MG63 (cell line): ENCODE data around the gene CCDC157. TPM values are rescaled to one million over a fixed set of nuclear protein-coding genes. Genes with fewer than 3 reads are reported as not detected.
A peak's percentile ranks its signal among the peaks of the same experiment; 100 is the strongest.

Experiments
- DNase-seq: peaks from one replicate; pipeline ENCODE4 v3.0.0-alpha.2; 2020
- H3K27me3 ChIP-seq: fragments of 250-450 bp; sonication (Bioruptor Pico); 2 replicates; pipeline ENCODE4 v1.5.1; 2020; ENCODE audit warnings: mild to moderate bottlenecking, moderate library complexity
- H3K36me3 ChIP-seq: fragments of 250-450 bp; sonication (Bioruptor Pico); 2 replicates; pipeline ENCODE4 v1.5.1; 2020; ENCODE audit warnings: mild to moderate bottlenecking, moderate library complexity
- H3K4me3 ChIP-seq: fragments of 250-450 bp; sonication (Bioruptor Pico); 2 replicates; pipeline ENCODE4 v1.5.1; 2020; ENCODE audit warnings: mild to moderate bottlenecking, moderate library complexity
- H3K9me3 ChIP-seq: fragments of 250-450 bp; sonication (Bioruptor Pico); 2 replicates; pipeline ENCODE4 v1.5.1; 2020; ENCODE audit warnings: mild to moderate bottlenecking, moderate library complexity
- total RNA-seq: library from RNA; depleted of rRNA; stranded (reverse); fragments of >200 nt; shearing (Covaris generic); gene quantifications from 2 replicates; pipeline ENCODE4 v1.2.3, GENCODE V29; 2014; ENCODE audit warnings: low replicate concordance

CCDC157 gene
- total RNA-seq, 1 experiment from 2014 or later = 2.6 TPM

- peaks cover 92% of the 10 kb centered on the region for H3K36me3 ChIP-seq
- DNase-seq = no peak
- H3K4me3 ChIP-seq = no peak overlapping the region
- no peaks in the 10 kb centered on the region for H3K27me3 ChIP-seq
- no peaks in the 10 kb centered on the region for H3K9me3 ChIP-seq
Measured at GRCh38 chr22:30338802-30339201, 18.0 kb upstream of the CCDC157 start.

GRCh38 chr22:30340911-30341685 lies 15.7 kb upstream of the CCDC157 start:
- H3K27me3 ChIP-seq = no peaks in the 10 kb centered on the region
- H3K36me3 ChIP-seq = peaks cover 92% of the 10 kb centered on the region

GRCh38 chr22:30344447-30345200 lies 12.2 kb upstream of the CCDC157 start:
- H3K36me3 ChIP-seq = peaks cover 94% of the 10 kb centered on the region
- no peak for DNase-seq

More at GRCh38 chr22:30340911-30341685, 15.7 kb upstream of the CCDC157 start:
- Histone ChIP-seq H3K4me3 (no peak overlapping the region), H3K9me3 (no peaks in the 10 kb centered on the region)
- peak; percentile 37 for DNase-seq

GRCh38 chr22:30347255-30347892 lies 9.4 kb upstream of the CCDC157 start:
- H3K9me3 ChIP-seq = no peaks in the 10 kb centered on the region
- no peaks in the 10 kb centered on the region for H3K27me3 ChIP-seq
- DNase-seq = no peak
- H3K36me3 ChIP-seq = peaks cover 90% of the 10 kb centered on the region
- no peak overlapping the region for H3K4me3 ChIP-seq

More at GRCh38 chr22:30344447-30345200, 12.2 kb upstream of the CCDC157 start:
- Histone ChIP-seq H3K4me3 (no peak overlapping the region), H3K27me3 (no peaks in the 10 kb centered on the region), H3K9me3 (no peaks in the 10 kb centered on the region)

- Histone ChIP-seq H3K27me3 (no peaks in the 10 kb centered on the region), H3K36me3 (peaks cover 89% of the 10 kb centered on the region), H3K4me3 (no peak overlapping the region), H3K9me3 (no peaks in the 10 kb centered on the region)
- no peak for DNase-seq
Measured at GRCh38 chr22:30348404-30348803, 8.4 kb upstream of the CCDC157 start.

GRCh38 chr22:30348809-30349208 lies 8.0 kb upstream of the CCDC157 start:
- H3K27me3 ChIP-seq = no peaks in the 10 kb centered on the region
- DNase-seq = no peak
- peaks cover 89% of the 10 kb centered on the region for H3K36me3 ChIP-seq
- no peaks in the 10 kb centered on the region for H3K9me3 ChIP-seq
- no peak overlapping the region for H3K4me3 ChIP-seq

GRCh38 chr22:30351226-30351625 lies 5.6 kb upstream of the CCDC157 start:
- H3K27me3 ChIP-seq = no peaks in the 10 kb centered on the region
- no peak for DNase-seq
- peaks cover 71% of the 10 kb centered on the region for H3K36me3 ChIP-seq
- no peak overlapping the region for H3K4me3 ChIP-seq
- H3K9me3 ChIP-seq = no peaks in the 10 kb centered on the region

- DNase-seq = no peak
- H3K4me3 ChIP-seq = no peak overlapping the region
- H3K27me3 ChIP-seq = no peaks in the 10 kb centered on the region
- peaks cover 39% of the 10 kb centered on the region for H3K36me3 ChIP-seq
- no peaks in the 10 kb centered on the region for H3K9me3 ChIP-seq
Measured at GRCh38 chr22:30354644-30355043, 2.2 kb upstream of the CCDC157 start.

- no peak for DNase-seq
- Histone ChIP-seq H3K9me3 (no peaks in the 10 kb centered on the region), H3K36me3 (peaks cover 20% of the 10 kb centered on the region), H3K4me3 (peak overlapping the region; percentile 99), H3K27me3 (no peaks in the 10 kb centered on the region)
Measured at GRCh38 chr22:30357236-30357570, 396 bp downstream of the CCDC157 start.

GRCh38 chr22:30357650-30358215 lies 926 bp downstream of the CCDC157 start:
- DNase-seq = no peak
- H3K27me3 ChIP-seq = no peaks in the 10 kb centered on the region
- no peaks in the 10 kb centered on the region for H3K9me3 ChIP-seq
- peak overlapping the region; percentile 99 for H3K4me3 ChIP-seq
- peaks cover 16% of the 10 kb centered on the region for H3K36me3 ChIP-seq

- H3K27me3 ChIP-seq = no peaks in the 10 kb centered on the region
- no peak overlapping the region for H3K4me3 ChIP-seq
- peaks cover 9% of the 10 kb centered on the region for H3K36me3 ChIP-seq
- DNase-seq = no peak
- no peaks in the 10 kb centered on the region for H3K9me3 ChIP-seq
Measured at GRCh38 chr22:30358541-30358940, 1.7 kb downstream of the CCDC157 start.

GRCh38 chr22:30361916-30362650 lies 5.3 kb downstream of the CCDC157 start:
- no peak overlapping the region for H3K4me3 ChIP-seq
- no peaks in the 10 kb centered on the region for H3K27me3 ChIP-seq
- no peaks in the 10 kb centered on the region for H3K36me3 ChIP-seq
- H3K9me3 ChIP-seq = no peaks in the 10 kb centered on the region
- DNase-seq = no peak

- no peak for DNase-seq
- Histone ChIP-seq H3K27me3 (no peaks in the 10 kb centered on the region), H3K4me3 (no peak overlapping the region), H3K36me3 (no peaks in the 10 kb centered on the region), H3K9me3 (no peaks in the 10 kb centered on the region)
Measured at GRCh38 chr22:30362651-30363281, 6.0 kb downstream of the CCDC157 start.

- Histone ChIP-seq H3K36me3 (no peaks in the 10 kb centered on the region), H3K4me3 (no peak overlapping the region), H3K9me3 (no peaks in the 10 kb centered on the region), H3K27me3 (no peaks in the 10 kb centered on the region)
- DNase-seq = no peak
Measured at GRCh38 chr22:30365891-30366290, 9.1 kb downstream of the CCDC157 start.

- no peak for DNase-seq
- no peak overlapping the region for H3K4me3 ChIP-seq
- no peaks in the 10 kb centered on the region for H3K9me3 ChIP-seq
- H3K27me3 ChIP-seq = no peaks in the 10 kb centered on the region
- no peaks in the 10 kb centered on the region for H3K36me3 ChIP-seq
Measured at GRCh38 chr22:30368420-30368819, 11.6 kb downstream of the CCDC157 start.

GRCh38 chr22:30370641-30371230 lies 13.9 kb downstream of the CCDC157 start:
- Histone ChIP-seq H3K27me3 (no peaks in the 10 kb centered on the region), H3K9me3 (no peaks in the 10 kb centered on the region), H3K36me3 (no peaks in the 10 kb centered on the region), H3K4me3 (no peak overlapping the region)
- DNase-seq = no peak
